GM19238 (cell line): ENCODE data around the gene PSMB7.

Source experiments
- DNase-seq: peaks from one replicate; pipeline ENCODE4 v3.0.0; 2011; ENCODE audit warnings: low spot score; ENCODE audit not compliant: insufficient read length

PSMB7 gene

DNA sequence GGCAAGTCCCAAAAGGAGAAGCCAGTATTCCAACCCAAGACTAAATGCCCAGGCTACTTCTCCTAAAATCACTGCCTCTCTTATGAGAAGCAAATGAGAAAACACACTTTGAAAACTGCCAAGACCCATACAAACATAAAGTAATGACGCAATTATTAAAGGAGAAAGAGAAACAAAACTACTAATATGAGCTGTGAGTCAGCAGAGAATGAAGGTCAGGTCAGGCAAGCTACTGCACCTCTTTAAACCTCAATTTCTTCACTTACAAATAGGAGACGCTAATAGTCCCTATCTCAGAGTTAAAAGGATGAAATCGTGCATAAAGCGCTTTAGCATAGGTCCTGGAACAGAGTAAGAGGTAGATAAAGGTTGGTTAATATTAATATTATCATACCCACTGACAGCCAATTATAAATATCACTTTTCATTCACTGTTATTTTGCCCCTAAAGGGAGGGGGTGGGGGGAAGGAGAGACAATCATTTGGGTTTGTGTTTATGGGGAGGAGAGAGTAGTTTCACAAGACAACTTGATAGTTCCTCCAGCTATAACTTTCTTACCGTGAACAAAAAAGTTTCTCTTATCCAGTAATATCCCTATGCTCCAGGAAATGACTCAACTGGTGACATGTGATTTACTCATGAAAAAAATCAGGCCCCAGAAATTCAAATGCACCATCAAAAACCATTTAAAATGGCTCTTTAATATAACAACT, 3.6 kb downstream of the PSMB7 start:
- no peak for DNase-seq

DNA sequence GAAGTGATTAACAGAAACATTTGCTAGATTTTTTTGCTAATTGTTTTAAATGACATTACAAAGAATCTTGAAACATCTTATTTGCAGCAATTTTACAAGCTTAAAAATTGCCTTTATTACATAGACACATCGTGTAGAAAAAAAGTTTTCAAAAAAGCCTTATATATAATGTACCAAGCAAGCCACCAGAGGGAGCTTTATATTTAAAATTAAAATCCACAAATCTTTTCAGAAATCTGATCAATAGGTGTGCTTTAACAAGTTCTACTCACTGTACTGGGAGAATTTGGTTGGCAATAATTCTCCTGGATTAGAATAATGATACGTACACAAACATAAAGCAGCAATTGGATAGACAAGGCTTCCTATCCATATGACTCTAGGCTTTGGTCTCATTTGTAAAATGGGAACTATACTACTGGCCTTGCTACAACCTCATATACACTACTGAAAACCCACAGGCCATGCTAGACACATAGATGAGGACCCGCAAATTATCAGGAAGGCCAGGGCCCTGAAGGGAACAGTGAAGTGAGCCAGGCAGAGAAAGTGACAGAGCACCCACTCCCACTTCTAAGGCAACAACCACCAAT, 4.8 kb downstream of the PSMB7 start:
- DNase-seq: no peak

DNA sequence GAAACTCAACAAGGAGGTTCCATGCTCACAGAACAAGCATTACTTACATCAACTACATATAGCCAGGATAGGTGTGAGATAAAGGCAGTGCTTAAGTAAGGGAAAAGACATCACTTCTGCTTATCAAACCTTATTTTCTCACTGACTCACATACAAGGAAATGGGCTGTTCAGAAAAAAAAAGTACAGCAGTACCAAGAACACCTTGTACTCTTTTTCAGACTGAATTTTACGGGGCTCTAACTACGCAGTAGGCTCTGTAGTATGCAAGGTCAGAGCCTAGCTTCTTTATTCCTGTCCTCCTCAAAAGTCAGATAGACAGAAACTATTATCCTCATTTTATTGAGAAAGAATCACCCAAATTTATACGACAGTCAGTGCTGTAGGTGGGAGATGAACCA, 5.8 kb downstream of the PSMB7 start:
- DNase-seq: no peak

DNA sequence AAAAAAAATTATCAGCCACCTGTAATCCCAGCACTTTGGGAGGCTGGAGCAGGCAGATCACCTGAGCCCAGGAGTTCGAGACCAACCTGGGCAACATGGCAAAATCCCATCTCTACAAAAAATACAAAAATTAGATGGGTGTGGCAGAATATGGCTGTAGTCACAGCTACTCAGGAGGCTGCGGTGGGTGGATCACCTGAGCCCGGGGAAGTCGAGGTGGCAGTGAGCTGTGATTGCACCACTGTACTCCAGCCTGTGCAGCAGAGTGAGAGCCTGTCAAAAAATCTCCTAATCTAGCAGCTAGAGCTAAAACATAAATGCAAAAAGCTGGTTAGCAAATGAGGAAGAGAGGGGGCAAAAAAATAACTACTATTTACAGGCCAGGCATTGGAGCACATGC, 12.0 kb downstream of the PSMB7 start:
- DNase-seq: no peak

DNA sequence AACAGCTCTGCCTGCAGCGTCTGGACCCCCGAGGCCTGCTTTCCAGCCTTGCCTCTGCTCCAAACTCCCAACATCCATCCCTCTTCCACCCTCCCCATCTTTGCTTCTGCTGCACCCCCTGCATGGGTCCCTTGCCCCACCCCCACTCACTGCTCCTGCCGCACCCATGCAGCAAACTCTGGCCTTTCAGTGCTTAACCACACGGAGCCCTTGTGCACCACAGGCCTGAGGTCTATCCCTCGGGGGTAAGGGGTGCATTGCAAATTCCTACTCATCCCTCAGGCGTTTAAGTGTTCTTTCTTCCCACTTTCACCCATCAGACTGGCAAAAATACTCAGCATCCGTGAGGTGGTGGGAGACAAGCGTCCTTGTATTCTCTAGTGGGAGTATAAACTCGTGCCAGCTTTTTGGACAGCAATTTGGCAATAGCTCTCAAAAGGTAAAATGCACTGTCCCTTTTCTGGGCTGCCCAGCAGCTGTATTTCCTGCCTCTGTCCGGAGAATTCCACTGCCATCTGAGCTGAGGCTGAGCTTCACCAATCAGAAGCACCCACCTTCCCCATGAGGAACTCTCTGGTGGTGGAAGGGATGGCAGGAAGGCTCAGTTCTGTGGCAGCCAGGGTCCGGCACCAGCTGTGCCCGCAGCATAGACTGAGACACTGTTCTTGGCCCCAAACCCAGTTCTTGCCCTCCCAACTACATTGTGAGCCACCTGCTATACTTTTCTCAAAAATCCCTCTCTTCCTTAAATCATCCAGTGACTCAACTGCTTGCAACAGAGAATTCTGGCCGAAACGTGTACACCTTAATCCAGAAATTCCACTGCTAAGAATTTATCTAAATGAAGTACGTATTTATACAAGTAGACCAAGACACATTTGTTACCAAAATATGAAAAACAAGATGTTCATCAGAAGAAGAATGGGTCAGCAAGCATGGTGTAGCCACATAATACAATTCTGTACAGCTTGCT, 15.0 kb downstream of the PSMB7 start:
- no peak for DNase-seq

DNA sequence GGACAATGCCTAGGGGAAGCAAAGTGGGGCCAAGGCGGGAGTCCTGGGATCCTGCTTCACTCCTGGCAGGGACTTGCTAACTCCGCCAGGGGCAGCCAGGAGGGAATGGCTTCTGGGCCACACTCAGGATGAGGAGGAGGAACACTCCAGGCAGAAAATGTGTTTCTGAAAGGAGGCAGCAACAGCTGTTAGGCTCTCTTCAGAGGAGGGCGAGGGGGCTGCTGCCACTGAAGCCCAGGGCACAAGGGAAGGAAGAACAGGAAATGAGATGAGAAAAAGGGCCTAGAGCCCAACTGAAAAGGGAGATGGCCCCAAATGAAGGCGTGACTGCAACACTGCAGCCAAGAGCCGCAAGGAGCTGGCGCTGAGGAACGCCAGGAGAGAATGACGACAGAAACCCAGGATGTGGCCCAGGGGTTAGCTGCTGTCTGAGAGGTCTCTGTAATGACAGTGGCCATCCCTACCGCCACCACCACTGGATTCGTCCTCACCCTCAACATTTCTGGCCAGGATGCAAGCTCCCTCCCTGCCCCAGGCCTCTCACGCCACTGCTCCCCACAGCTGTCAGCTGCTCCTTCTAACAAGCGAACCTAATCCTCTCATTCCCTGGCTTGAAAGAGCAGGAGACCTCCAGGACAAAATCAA, 15.8 kb downstream of the PSMB7 start:
- no peak for DNase-seq

DNA sequence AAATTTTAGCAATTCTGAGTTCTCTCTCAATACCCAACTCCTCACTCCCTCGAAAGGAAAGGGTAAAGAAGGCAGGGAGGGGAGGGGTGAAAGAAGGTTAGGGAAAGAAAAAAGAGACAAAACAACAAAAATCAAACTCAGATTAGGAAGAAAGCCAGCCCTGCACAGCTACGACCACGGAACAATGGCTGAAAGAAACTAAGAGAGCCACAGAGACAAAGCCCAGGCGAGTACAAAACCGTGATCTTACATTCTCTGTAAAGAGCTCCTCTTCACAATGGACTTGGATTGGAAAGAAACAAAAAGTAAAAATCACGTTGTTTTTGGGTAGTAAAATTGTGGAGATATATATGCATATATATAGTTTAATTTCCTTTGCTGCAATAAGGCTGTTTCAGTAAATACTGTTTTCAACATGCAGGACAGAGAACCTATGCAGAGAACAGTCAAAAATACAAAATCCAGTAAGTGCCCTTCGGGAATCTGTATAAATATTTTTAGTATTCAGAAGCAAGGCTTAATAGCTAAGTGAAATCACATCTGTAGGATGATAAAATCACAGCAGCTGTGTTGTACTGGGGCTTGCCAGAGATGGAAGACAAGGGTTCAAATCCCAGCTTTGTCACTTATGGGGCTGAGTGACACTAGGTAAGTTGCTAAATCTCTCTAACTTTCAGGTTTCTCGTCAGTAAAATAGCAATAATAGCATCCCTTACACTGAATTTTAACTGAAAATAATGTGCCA, 16.9 kb downstream of the PSMB7 start:
- DNase-seq: no peak

DNA sequence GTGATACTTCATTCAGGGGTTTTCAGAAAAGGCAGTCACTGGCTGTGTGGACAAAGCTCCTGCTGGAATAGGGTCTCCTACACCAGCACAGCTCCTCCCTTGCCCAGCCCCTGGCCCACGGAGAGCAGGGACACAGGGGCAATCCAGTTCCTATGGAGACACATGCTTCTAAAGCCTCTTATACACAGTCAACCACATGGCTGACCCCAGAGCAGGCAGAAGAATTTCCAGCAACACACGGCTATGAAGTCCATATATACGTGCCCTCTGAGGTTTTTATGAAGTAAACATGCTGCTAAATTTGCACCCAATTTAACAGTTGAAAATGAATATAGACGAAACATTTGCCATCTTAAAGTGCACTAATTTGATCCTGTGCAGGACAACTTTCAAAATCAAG, 19.4 kb downstream of the PSMB7 start:
- DNase-seq: no peak

DNA sequence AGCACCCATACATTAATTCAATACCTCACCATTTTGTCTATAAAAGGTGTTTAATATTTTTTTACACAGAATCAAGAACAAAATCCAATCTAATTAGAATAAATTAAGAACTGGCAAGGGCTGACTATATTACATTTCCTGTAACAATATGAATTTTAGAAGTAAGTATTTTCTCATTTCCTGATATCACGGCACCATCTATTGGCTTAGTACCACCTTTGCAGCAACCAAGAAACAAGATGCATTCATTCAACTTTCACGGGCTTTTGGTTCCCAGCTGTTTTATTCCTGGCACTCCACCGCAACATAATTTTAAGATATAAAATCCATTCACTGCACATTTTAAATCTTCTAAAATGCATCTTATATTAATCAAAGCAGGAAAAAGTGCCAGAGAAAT, 20.6 kb downstream of the PSMB7 start:
- DNase-seq: no peak

DNA sequence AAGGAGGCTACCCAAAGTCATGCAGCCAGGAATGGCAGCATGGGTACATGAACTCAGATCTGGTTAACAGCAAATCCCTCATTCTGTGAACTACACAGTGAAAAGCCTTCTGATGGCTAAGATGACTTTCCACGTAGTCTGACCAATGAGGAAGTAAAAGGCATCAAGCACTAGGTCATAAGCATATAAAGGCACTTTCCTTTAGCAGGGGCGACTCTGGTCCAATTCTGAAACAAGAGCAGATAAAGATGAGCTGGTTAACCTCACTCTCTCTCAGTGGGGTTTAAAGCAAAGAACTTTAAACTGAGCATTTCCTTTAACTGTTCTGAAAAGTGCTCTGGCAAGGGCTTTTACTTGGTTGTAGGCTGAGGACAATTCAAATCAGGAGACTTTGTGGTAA, 21.1 kb downstream of the PSMB7 start:
- DNase-seq: no peak

DNA sequence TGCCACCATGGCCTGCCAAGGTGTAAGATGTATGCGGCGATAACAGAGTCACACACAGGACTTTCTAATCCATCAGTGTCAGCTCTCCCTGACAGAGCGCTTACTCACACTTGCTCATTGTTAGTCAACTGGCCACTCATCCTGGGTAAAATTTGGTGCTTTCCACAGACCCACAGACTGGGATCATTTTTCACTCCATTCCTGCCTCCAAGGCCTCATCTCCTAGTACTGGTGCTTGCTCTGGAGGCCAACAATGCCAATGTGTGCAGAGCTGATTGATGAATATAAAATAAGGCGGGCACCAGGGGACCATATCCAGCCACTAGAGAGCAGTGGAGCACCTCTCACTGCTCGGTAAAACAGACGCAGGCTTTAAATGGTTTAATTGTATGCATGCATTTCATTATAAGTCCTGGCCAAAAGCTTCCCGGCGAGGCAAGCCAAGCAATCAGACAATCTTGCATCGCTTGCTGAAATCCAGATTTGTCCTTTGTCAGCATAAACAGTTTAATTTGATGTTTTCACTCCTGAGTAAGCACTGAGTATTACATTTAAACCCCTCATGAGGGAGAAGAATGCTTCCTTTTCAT, 22.3 kb downstream of the PSMB7 start:
- no peak for DNase-seq

DNA sequence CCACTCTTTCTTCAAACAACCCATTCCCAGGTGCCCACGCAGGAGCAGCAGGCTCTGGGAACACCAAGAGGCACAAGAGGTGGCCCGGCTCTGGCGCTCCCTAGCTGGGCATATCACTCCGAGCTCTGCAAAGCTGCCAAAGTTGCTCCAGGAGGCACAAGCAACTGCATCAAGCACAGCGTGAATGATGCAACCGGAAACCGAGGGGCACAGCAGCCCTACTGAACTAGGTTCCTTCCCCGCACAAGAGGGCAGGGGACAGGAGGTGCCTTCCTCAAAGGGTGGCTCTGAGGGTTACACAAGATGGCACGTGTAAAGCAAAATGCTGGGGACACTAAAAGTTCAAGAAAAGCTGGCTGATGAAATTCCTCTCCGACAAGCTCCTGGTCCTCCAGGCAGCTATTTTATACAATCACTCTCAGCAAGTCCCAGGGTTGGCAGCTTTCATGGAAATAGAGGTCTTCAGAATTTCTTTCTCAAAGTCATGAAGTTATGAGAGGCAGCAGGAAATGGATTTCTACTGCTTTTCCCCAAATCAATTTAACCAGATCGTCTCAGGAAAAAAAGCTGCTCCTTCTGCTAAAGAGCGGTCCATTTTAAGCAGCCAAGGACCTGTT, 22.9 kb downstream of the PSMB7 start:
- DNase-seq: no peak

DNA sequence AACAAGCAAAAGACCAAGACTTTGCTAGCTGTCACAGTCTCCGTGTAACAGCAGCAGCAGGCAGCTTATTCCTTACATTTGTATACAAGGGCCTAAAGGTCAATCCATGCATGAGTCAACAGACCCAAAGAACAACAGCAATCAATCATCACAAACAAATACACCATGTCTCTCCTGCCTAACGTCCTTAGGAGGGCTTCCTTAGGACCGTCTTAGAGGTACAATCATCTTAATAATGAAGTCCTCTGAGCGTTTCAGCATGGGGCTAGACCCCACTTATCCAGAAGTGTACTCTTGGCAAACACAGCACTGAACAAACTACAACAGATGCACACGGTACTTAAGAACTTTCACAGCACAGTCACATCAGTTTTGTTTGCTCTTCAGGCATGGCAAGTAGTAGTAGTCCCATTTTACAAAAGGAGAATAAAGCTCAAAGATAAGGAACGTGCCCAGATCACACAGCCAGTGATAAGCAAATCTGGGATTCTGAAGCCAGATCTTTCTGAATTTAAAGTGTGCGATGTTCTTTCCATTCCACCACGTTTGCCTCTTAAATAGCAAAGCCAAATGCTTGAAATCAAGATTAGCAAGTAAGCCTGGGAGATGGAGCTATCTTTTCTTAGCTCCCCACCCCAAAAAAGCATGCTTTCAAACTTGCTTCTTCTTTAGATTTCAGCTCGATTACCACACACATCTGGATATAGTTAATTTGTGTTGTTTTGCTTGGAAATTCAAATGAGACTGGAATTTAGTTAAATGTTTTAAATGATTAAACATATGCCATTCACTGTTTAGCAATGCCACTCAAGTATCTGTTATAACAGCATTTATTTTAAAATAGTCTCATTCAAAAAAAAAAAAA, 24.2 kb downstream of the PSMB7 start:
- DNase-seq: no peak

DNA sequence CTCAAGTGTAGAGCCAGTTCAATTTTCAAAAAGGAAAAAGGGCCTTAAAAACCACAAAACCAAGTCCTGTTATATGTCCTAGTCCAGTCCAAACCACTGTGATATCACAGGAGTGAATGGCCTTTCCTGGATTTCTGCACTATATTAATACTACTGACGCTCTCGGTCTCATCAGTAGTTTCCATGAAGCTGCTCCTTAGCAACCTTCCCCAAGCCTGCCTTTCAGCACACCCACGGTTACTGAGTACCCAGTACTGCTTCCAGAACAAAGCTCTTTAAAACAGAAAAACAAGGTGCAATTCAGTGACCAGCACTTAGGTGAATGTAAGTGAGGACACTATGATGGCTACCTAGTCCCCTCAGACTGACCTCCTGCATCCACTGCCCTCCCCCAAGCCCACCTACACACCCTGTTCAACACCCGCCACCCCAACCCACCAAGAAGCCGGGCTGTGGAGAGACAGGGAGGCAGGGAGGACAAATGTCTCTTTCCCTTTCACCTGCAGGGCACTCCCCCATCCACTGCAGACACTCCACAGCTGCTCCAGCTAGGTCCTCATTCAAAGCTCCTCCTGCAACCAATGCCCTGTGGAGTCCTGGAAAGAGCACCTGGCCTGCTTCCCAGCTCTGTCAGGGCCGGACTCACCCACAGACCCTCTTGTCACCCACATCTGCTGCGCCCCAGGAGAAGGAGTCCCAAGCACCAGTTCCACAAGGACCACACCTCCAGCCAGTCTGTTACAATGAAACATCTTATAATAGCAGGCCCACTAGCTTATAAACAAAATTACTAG, 25.9 kb downstream of the PSMB7 start:
- no peak for DNase-seq

DNA sequence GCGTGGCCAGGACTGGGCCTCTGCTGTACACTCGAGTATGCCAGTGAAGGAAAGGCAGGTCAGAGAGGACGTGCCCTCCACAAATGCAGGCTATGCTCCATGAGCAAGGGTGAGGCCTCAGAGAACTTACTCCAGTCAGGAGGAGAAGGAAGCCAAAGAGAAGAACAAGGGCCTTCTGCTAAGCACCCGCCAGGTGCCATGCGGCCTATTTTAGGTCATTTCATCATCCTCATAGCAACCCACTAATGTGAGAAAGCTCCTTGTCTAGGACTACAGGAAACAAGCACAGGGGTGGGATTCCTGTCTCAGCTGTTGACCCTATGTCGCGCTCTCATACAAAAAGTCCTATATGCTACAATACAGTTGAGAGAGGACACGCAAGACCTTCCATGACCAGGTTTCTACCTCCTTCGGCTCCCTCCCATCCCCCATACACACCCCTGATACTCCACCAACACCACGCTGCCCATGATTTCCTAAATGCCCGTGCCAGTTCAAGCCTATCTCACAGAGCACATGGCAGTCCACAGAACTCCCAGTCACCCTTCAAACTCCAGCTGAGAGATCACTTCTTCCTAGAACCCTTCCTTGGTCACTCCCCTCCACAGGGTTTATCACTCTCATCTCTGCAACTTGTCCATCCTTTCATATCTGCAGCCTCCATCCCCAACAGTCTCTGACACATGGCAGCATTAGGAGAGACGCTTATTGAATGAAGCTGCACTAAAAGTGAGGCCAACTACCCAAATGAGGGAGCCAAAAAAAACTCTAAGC, 26.8 kb downstream of the PSMB7 start:
- DNase-seq: no peak

DNA sequence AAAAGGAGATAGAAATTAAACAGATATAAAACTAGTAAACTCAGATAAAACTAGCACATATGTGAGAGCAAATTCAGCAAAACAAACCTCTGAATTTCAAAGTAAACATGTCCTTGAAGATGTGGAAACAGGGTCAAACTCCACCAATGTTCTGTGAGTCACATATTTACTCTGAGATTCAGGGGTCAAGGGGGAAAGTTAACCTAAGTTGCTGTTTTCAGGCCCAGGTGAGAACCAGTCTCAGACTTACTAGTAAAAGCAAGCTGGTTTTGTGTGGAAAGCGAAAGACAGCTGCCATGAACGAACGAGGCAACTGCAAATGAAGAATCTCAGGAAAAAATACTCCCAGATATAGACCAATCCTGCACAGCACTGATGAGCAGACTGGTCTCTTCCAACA, 29.0 kb downstream of the PSMB7 start:
- DNase-seq: no peak

DNA sequence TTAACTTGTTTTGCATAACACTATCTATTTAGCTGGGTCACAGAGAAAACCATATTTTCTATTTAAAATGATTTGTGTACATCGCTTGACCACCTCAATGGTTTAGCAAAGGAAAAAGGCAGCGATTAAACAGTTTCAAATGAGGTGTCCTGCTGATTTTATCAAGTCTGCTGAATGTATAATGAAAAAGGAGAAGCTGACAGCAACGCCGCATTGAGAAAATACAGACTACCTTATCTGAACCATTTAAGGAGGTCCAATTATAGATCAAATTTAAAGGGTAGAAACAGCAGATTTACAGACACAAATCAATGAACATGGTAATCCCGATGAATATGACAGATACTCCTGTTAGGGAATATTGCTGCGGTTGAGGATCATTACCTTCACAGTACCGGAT, 29.6 kb downstream of the PSMB7 start:
- no peak for DNase-seq

DNA sequence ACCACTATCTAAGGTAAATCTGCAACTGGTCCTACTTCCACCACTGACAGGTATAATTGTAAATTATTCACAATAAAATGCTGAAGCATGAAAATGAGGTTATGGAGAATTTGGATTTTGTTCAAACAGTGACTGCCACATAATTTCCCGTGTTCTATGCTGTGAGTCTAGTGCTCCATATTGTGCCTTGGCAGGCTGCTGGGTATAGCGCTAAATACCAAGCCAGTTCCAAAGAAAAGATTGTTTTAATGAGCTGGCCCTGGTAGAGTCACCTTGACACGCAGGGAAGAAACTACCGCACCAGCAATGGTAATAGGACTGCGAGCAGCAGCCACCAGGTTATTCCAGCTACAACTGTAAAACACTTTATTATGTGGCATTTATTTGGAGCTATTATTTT, 30.4 kb downstream of the PSMB7 start:
- no peak for DNase-seq
